Right hindlimb (tissue), 1 donor: Measurements from ENCODE around the gene PDHA1.

Source experiments
- DNase-seq: peaks from one replicate; pipeline ENCODE4 v3.0.0-alpha.2; 2018

Gene PDHA1

GRCh38 chrX:19343535-19344408 is at the start of gene PDHA1:
Gene PDHA1 (plus strand): TSS chrX:19343927. CDS start chrX:19344038, 111 bp downstream.
- peak; percentile 95 for DNase-seq

- DNase-seq = peak; percentile 71
Measured at GRCh38 chrX:19303256-19303880, 40.4 kb upstream of the PDHA1 start.

- no peak for DNase-seq
Measured at GRCh38 chrX:19326567-19326966, 17.2 kb upstream of the PDHA1 start.

GRCh38 chrX:19331831-19332230 is 11.9 kb upstream of the PDHA1 start:
- DNase-seq = no peak

GRCh38 chrX:19332983-19333382 is 10.7 kb upstream of the PDHA1 start:
- peak; percentile 89 for DNase-seq

DNA sequence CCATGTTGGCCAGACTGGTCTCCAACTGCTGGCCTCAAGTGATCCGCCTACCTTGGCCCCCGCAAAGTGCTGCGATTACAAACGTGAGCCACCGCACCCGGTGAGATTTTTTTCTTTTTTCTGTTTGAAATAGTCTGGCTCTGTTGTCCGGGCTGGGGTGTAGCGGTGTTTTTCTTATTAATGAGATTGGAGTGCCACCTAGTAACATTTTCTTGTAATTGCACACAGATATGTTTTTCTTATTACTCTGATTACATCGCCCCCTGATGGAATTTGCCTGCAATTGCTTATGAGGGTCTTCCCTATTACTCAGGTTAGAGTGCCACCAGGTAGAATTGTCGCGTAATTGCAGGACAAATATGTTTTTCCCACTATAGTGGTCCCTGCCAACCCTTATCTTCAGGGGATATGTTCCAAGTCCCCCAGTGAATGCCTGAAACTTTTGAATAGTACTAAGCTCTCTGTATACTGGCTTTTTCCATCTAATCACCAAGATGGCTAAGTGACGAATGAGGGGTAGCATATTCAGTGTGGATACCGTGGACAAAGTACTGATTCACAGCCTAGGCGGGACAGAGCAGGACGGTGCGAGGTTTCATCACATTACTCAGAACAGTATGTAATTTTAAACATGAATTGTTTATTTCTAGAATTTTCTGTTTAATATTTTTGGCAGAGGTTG is 8.6 kb upstream of the PDHA1 start:
- no peak for DNase-seq

DNA sequence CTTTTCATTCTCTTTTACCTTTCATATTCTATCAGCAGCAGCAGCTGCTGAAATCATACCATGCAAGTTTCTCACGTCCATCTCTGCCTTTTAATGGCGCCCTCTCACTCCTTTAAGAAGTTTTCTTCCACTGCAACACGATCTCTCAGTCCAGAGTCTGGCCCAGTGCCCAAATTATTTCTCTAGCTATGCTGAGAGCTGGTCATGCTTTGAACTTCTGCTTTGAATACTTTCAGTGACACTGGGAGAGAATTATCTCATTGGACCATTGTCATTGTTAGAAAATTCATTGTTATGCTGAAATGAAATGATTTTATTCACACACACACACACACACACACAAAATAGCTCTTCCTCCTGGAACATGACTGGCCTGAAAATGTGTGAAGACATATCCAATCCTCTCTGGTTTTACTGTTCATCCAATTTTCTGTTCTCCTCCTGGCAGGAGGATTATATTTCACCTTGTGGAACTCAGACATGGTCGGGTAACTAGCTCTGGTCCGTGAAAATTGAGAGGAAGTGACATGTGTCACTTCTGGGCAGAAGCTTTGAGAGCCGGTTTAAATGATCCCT is 1.3 kb upstream of the PDHA1 start:
- DNase-seq = no peak

GRCh38 chrX:19343085-19343534 is 617 bp upstream of the PDHA1 start:
- DNase-seq = no peak

- no peak for DNase-seq
Measured at GRCh38 chrX:19344661-19345060, 934 bp downstream of the PDHA1 start.

- no peak for DNase-seq
Measured at GRCh38 chrX:19347916-19348315, 4.2 kb downstream of the PDHA1 start.

DNA sequence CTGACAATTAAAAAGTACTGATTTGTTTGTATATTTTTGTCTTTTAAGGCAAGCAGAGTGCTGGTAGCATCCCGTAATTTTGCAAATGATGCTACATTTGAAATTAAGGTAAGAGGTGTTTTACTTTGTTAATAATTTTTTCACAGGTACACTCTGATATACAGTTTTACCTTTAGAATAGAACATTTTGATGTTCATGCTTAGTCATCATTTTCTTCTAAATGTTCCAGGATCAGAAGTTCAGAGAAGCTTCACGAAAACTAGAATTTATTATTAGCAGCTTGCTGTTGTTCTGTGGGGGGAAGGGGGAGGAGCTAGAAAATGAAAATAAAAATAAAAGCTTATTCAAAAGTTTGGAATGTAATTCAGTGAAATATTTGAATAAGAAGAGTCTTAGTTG is 5.5 kb downstream of the PDHA1 start:
- DNase-seq = no peak

DNA sequence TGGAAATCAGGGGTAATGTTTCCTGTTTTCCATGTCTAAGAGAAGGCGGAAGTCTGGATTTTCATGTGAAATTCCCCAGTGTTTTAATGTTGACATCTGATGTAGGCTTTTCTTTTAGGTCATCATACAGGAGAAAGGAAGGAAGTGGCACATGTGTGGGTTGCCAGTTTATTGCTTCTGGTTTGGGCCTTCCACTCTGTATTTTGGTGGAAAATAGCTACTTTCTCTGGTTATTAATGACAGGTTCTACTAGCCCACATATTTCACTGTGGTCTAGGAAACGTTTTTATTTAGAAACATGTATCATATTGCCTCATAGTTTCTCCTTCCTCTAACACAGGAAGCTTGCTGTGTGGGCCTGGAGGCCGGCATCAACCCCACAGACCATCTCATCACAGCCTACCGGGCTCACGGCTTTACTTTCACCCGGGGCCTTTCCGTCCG is 7.2 kb downstream of the PDHA1 start:
- DNase-seq = no peak

DNA sequence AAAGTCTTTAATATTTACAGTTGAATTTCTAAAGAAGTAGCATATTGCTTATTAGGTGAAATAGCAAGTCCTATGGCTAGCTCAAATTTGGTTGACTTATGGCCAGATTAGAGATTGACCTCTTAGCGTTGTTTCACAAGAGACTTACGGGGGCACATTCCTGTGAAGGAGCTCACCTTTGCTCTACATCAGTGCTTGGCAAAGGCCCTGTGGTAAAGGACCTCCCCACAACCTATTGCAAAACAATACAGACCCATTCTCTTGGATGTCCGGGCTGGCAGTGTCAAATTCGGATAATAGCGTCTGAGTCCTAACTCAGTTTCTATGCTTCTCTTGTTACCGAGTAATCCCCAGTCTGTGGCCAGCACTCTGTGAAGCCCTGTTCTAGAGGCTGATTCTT is 10.9 kb downstream of the PDHA1 start:
- no peak for DNase-seq

DNA sequence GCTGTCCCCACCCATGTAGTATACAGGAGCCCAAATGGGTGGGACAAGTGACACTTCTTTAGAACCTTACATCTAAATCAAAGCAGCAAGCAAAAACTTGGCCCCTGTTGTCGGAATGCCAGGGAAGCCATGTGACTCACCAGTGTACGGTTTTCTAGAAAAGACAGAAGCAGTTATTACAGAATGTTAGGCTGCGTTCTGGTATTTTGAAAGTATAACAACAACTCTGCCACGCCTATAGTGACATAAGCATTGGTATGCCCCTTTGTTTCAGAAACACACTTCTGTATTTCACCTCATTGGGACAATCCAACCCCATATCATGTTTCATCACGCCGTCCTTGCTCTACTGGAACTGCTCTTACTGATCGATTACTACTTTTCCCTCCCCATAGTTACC is 14.8 kb downstream of the PDHA1 start:
- DNase-seq = no peak

- no peak for DNase-seq
Measured at GRCh38 chrX:19360903-19361302, 17.2 kb downstream of the PDHA1 start.

- no peak for DNase-seq
Measured at GRCh38 chrX:19361701-19362100, 18.0 kb downstream of the PDHA1 start.

DNA sequence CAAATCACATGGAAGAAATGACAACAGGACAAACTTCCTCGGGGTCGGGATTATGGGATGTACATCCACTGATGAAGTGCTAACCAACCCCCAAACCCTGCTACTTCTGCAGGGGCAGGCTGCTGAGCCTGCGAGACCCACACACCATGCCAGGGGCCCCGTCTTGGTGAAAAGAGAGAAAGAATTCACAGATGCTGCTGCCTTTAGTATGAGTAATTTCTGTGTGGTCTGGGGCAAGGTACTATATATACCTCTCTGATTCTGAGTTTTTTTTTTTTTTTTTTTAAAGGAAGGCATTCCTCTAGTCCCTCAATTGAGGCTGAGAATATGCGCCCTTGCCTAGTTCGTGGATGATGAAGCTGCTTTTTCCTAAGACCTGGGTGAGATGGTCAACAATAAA is 24.8 kb downstream of the PDHA1 start:
- no peak for DNase-seq

DNA sequence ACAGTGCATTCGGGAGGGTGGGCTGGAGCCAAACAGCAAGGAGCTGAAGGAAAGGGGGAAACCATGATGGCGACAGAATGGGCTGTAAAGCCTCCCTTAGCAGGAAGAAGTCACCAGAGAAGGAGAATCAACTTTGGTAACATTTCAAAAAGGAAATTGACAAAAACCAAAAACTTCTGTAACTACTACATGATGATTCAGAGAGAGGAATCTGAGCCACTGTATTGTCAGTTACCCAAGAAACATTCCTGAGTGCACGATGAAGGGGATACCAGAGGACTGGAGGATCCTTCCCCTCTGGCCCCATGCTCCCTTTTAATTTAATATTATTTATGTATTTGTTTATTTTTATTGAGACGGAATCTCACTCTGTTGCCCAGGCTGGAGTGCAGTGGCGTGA is 26.3 kb downstream of the PDHA1 start:
- DNase-seq = no peak

DNA sequence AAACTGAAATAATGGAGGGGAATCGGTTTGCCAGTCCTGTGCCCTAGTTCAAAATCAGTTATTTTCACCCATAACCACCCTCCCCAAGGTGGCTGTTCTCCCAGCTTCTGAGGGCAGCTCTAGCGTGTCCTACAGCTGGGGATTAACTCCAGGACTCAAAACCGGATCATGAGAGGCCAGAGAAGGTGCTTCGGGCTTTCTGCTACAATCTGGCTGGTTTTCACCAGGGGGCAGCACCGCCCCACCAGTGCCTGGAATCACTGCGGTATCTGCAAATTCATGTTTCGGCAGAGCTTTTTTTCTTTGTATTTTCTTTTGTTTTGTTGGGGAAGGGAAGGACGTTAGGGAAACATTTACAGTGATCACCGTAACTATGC is 28.4 kb downstream of the PDHA1 start:
- peak; percentile 83 for DNase-seq

DNA sequence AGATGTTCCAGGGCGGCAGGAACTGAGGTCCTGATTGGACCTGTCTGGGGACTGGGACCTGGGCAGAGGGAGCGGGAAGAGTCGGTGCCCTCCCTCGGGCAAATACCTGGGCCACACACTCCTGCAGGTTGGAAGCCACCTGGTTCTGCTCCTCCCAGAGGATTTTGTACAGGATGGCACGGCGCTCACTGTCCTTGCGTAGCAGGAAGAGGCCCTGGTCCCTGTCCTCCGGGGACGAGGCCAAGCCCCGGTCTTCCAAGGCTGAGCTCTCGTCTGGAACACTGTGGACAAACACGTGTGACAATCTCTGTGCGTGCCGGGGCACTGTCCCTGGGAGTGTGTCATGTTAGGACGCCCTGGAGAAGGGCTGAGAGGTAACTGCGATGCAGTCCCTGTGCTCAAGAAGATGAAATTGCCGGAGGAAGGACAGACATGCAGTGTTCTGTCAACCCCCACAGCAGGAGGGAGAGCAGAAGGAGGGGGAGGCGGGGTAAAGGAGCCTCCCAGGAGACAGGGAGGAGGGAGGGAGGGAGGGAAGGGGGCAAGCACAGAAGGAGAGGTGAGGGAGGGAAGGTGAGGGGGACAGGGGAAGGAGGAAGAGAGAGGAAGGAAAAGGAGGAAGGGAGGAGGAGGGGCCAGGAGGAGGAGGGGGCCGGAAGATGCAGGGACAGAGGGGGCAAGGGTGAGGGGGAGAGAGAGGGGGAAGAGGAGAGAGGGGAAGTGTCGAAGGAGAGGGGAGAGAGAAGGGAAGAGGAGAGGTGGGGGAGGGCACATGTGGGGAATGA is 29.0 kb downstream of the PDHA1 start:
- peak; percentile 30 for DNase-seq

GRCh38 chrX:19373351-19373891 is 29.7 kb downstream of the PDHA1 start:
- DNase-seq = no peak

GRCh38 chrX:19375546-19375945 is 31.8 kb downstream of the PDHA1 start:
- DNase-seq = no peak
